Activated T-helper 1 cell treated with anti-CD3 and anti-CD28 coated beads, Interleukin-12 subunit alpha, Interleukin-12 subunit beta, Interleukin-2, Interleukin-4 antibody, amounts not matched to agents 30 ng/mL and 10 ng/mL and 1 ng/mL, durations not matched to agents 14 hours and 24 hours and 36 hours (primary cell): Measurements from ENCODE around the gene RNF180. TPM values are rescaled to one million over a fixed set of nuclear protein-coding genes. Genes with fewer than 3 reads are reported as not detected.
"Not testable (repeated sequence)": the region's sequence is repeated elsewhere in the genome, so short reads cannot be mapped to it uniquely, and the experiment has no call there.

Experiments
- DNase-seq: peaks from one replicate; pipeline ENCODE4 v3.0.0; 2021; ENCODE audit warnings: low spot score
- H3K27ac Mint-ChIP-seq: one replicate; pipeline ENCODE4 v1.8.0; 2021; ENCODE audit warnings: mild to moderate bottlenecking, mixed read lengths
- H3K27me3 Mint-ChIP-seq: one replicate; pipeline ENCODE4 v1.8.0; 2022; ENCODE audit warnings: mild to moderate bottlenecking, moderate library complexity, mixed read lengths; ENCODE audit not compliant: insufficient read depth
- H3K36me3 Mint-ChIP-seq: one replicate; pipeline ENCODE4 v1.8.0; 2021; ENCODE audit warnings: low read depth, mixed read lengths
- H3K4me1 Mint-ChIP-seq: one replicate; pipeline ENCODE4 v1.8.0; 2021; ENCODE audit warnings: low read depth, mixed read lengths
- H3K4me3 Mint-ChIP-seq: one replicate; pipeline ENCODE4 v1.8.0; 2021; ENCODE audit warnings: mild to moderate bottlenecking, moderate library complexity, mixed read lengths
- H3K9me3 Mint-ChIP-seq: one replicate; pipeline ENCODE4 v1.8.0; 2021; ENCODE audit warnings: mixed read lengths
- intact Hi-C: fragments of 100-400 bp; cut with micrococcal nuclease; formaldehyde crosslinking; loops from one replicate; pipeline ENCODE4 v1.15.1; 2024
- total RNA-seq: library from RNA; stranded (reverse); gene quantifications from 2 replicates; pipeline ENCODE4 v1.2.3, GENCODE V29; 2022

RNF180 gene
- total RNA-seq, 1 donor from 2014 or later: not detected

GRCh38 chr5:64190562-64191306 is 25.1 kb downstream of the RNF180 start:
- no peak overlapping the region for H3K4me3 Mint-ChIP-seq
- intact Hi-C loops: no loop called here
- no peaks in the 10 kb centered on the region for H3K27me3 Mint-ChIP-seq
- no peaks in the 10 kb centered on the region for H3K9me3 Mint-ChIP-seq
- no peak for DNase-seq
- H3K36me3 Mint-ChIP-seq: no peaks in the 10 kb centered on the region
- H3K27ac Mint-ChIP-seq: no peak overlapping the region
- no peaks in the 10 kb centered on the region for H3K4me1 Mint-ChIP-seq

DNA sequence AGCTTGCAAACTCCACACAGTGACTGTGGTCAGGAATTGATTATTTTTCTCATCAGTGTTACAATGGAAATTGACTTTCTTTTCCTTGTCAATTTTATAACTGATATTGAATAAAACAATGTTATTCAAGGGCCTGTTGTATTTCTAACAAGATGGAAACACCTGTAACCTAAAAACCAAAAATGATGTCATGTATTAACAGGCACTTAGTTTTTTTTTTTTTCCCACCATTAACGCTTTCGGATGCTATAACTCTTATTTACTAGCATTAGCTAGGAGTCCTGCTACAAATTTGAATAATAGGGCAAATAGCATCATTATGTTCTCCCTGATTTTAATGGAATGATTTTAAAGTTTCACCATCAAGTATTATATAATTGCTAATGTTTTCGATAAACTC is 30.3 kb downstream of the RNF180 start:
- no peak for DNase-seq
- intact Hi-C loops: no loop called here
- no peaks in the 10 kb centered on the region for H3K36me3 Mint-ChIP-seq
- H3K27me3 Mint-ChIP-seq: no peaks in the 10 kb centered on the region
- no peaks in the 10 kb centered on the region for H3K9me3 Mint-ChIP-seq
- H3K27ac Mint-ChIP-seq: no peak overlapping the region
- no peaks in the 10 kb centered on the region for H3K4me1 Mint-ChIP-seq
- H3K4me3 Mint-ChIP-seq: no peak overlapping the region

GRCh38 chr5:64199425-64199824 is 33.8 kb downstream of the RNF180 start:
- no peak for DNase-seq
- no peaks in the 10 kb centered on the region for H3K27me3 Mint-ChIP-seq
- no peaks in the 10 kb centered on the region for H3K9me3 Mint-ChIP-seq
- no peaks in the 10 kb centered on the region for H3K36me3 Mint-ChIP-seq
- intact Hi-C loops: no loop called here
- H3K4me3 Mint-ChIP-seq: no peak overlapping the region
- H3K27ac Mint-ChIP-seq: no peak overlapping the region
- H3K4me1 Mint-ChIP-seq: no peaks in the 10 kb centered on the region

- Mint-ChIP-seq H3K36me3 (no peaks in the 10 kb centered on the region), H3K4me1 (no peaks in the 10 kb centered on the region), H3K27ac (no peak overlapping the region), H3K4me3 (no peak overlapping the region), H3K9me3 (no peaks in the 10 kb centered on the region), H3K27me3 (peaks cover 3% of the 10 kb centered on the region)
- intact Hi-C loops: no loop called here
- DNase-seq: no peak
Measured at GRCh38 chr5:64201996-64202395, 36.4 kb downstream of the RNF180 start.

DNA sequence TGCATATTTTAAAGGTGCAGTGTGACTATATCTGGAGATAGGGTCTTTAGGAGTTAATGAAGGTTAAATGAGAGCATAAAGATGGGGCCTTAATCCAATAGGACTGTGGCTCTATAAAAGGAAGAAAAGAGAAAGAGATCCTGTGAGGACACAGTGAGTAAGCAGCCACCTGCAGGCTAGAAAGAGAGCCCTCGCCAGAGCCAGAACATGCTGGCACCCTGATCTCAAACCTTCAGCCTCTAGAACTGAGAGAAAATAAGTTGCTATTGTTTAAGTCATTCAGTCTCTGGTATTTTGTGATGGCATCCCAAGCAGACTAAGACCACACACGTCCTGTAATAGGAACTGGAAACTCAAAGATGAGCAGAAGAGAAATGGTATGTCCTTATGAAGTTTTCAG is 41.0 kb downstream of the RNF180 start:
- H3K4me1 Mint-ChIP-seq: no peaks in the 10 kb centered on the region
- DNase-seq: no peak
- no peak overlapping the region for H3K27ac Mint-ChIP-seq
- no peaks in the 10 kb centered on the region for H3K36me3 Mint-ChIP-seq
- no peaks in the 10 kb centered on the region for H3K9me3 Mint-ChIP-seq
- peaks cover 3% of the 10 kb centered on the region for H3K27me3 Mint-ChIP-seq
- no peak overlapping the region for H3K4me3 Mint-ChIP-seq
- intact Hi-C loops: no loop called here

DNA sequence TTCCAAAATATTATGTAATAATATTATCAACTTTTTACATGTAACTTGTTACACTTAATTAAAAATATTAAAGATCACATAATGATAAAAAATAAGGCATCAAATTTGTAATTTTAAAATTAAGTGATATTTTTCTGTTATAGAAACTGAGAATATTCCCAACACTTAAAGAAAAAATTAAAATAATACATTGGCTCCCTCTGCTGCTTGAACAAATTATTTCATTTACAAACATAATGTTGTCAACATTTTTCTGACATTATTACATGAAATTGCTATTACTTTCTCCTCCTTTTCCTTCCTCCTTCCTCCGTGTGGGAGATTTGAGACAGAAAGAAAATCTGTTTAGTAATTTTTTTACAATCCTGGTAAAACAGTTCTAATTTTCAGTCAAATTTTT is 42.3 kb downstream of the RNF180 start:
- no peak overlapping the region for H3K27ac Mint-ChIP-seq
- no peak for DNase-seq
- H3K4me1 Mint-ChIP-seq: no peaks in the 10 kb centered on the region
- peaks cover 3% of the 10 kb centered on the region for H3K27me3 Mint-ChIP-seq
- intact Hi-C loops: no loop called here
- H3K4me3 Mint-ChIP-seq: no peak overlapping the region
- H3K36me3 Mint-ChIP-seq: no peaks in the 10 kb centered on the region
- H3K9me3 Mint-ChIP-seq: no peaks in the 10 kb centered on the region

DNA sequence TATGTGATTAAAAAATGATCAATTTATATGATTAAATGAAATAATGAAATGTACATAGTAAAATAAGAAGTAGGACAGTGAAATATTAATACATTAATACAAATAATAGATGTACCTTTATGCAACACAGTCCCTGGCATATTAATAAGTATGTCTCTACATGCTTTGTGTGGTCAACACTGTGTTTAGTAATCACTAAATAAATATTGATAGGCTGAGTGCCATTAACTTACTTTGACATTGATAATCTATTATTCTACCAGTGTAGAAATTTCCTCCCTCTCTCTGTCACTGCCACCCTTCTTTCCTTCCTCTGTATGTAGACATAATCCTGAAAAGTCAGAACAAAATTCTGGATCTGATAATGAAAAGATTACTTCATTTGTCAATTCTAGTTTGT is 43.7 kb downstream of the RNF180 start:
- DNase-seq: no peak
- Mint-ChIP-seq H3K27ac (no peak overlapping the region), H3K27me3 (peaks cover 3% of the 10 kb centered on the region), H3K4me3 (no peak overlapping the region), H3K9me3 (no peaks in the 10 kb centered on the region), H3K4me1 (no peaks in the 10 kb centered on the region), H3K36me3 (no peaks in the 10 kb centered on the region)
- intact Hi-C loops: no loop called here

- no peak overlapping the region for H3K27ac Mint-ChIP-seq
- no peaks in the 10 kb centered on the region for H3K27me3 Mint-ChIP-seq
- no peak overlapping the region for H3K4me3 Mint-ChIP-seq
- no peaks in the 10 kb centered on the region for H3K9me3 Mint-ChIP-seq
- intact Hi-C loops: no loop called here
- H3K36me3 Mint-ChIP-seq: no peaks in the 10 kb centered on the region
- no peaks in the 10 kb centered on the region for H3K4me1 Mint-ChIP-seq
- DNase-seq: no peak
Measured at GRCh38 chr5:64210866-64211265, 45.2 kb downstream of the RNF180 start.

- Mint-ChIP-seq H3K9me3 (no peaks in the 10 kb centered on the region), H3K4me1 (no peaks in the 10 kb centered on the region)
- intact Hi-C loops: no loop called here
Measured at GRCh38 chr5:64213011-64213410, 47.4 kb downstream of the RNF180 start.

GRCh38 chr5:64213531-64213930 is 47.9 kb downstream of the RNF180 start:
- DNase-seq: no peak
- H3K9me3 Mint-ChIP-seq: no peaks in the 10 kb centered on the region

More at GRCh38 chr5:64213011-64213410, 47.4 kb downstream of the RNF180 start:
- H3K36me3 Mint-ChIP-seq: no peaks in the 10 kb centered on the region
- H3K4me3 Mint-ChIP-seq: no peak overlapping the region
- DNase-seq: no peak
- no peaks in the 10 kb centered on the region for H3K27me3 Mint-ChIP-seq
- no peak overlapping the region for H3K27ac Mint-ChIP-seq

GRCh38 chr5:64214132-64214531 is 48.5 kb downstream of the RNF180 start:
- Mint-ChIP-seq H3K27ac (no peak overlapping the region), H3K9me3 (no peaks in the 10 kb centered on the region), H3K27me3 (no peaks in the 10 kb centered on the region), H3K36me3 (no peaks in the 10 kb centered on the region), H3K4me1 (no peaks in the 10 kb centered on the region), H3K4me3 (no peak overlapping the region)
- DNase-seq: no peak
- intact Hi-C loops: no loop called here

More at GRCh38 chr5:64213531-64213930, 47.9 kb downstream of the RNF180 start:
- Mint-ChIP-seq H3K27ac (no peak overlapping the region), H3K27me3 (no peaks in the 10 kb centered on the region), H3K4me1 (no peaks in the 10 kb centered on the region), H3K4me3 (no peak overlapping the region), H3K36me3 (no peaks in the 10 kb centered on the region)
- intact Hi-C loops: no loop called here

DNA sequence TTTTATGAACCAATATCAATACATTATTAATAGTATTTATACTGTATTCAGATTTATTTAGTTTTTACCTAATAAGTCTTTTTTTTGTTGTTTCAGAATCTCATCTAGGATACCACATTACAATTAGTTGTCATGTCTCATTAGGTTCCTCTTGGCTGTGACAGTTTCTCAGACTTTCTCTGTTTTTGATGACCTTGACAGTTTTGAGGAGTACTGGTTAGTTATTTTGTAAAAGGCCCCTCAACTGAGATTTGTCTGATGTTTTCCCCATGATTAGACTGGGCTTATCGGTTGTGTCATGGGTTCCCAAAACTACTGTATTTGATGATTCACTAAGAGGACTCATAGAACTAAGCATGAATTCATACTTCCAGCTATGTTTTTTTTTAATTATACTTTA is 56.3 kb downstream of the RNF180 start:
- Mint-ChIP-seq H3K4me3 (no peak overlapping the region), H3K27ac (no peak overlapping the region), H3K4me1 (no peaks in the 10 kb centered on the region), H3K27me3 (no peaks in the 10 kb centered on the region), H3K36me3 (no peaks in the 10 kb centered on the region), H3K9me3 (no peaks in the 10 kb centered on the region)
- no peak for DNase-seq
- intact Hi-C loops: no loop called here

DNA sequence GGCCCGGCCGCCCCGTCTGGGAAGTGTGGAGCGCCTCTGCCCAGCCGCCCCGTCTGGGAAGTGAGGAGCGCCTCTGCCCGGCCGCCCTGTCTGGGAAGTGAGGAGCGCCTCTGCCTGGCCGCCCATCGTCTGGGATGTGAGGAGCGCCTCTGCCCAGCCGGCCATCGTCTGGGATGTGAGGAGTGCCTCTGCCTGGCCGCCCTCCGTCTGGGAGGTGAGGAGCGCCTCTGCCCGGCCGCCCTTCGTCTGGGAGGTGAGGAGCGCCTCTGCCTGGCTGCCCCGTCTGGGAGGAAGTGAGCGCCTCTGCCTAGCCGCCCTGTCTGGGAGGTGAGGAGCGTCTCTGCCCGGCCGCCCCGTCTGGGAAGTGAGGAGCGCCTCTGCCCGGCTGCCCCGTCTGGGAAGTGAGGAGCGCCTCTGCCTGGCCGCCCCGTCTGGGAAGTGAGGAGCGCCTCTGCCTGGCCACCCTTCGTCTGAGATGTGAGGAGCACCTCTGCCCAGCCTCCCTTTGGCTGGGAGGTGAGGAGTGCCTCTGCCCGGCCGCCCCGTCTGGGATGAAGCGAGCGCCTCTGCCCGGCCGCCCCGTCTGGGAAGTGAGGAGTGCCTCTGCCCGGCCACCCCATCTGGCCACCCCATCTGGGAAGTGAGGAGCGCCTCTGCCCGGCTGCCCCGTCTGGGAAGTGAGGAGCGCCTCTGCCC is 59.8 kb downstream of the RNF180 start:
- intact Hi-C loops, DNase-seq, H3K36me3 Mint-ChIP-seq, H3K4me3 Mint-ChIP-seq, H3K27me3 Mint-ChIP-seq, H3K27ac Mint-ChIP-seq, H3K4me1 Mint-ChIP-seq, H3K9me3 Mint-ChIP-seq: not testable (repeated sequence)
